ENCODE results near the gene TNFRSF1B. TPM values are rescaled to one million over a fixed set of nuclear protein-coding genes. Genes with fewer than 3 reads are reported as not detected.
A peak's percentile ranks its signal among the peaks of the same experiment; 100 is the strongest.

TNFRSF1B gene
- total RNA-seq, 1 experiment from 2014 or later = 0.61 TPM

GRCh38 chr1:12124693-12125421 is 41.9 kb upstream of the TNFRSF1B start:
- peak; percentile 77 for ATAC-seq

More at GRCh38 chr1:12124693-12125421, 41.9 kb upstream of the TNFRSF1B start:
- TF ChIP-seq CBX3 (IDR thresholded peaks at IDR 0.05; ENCODE audit: low read depth) (no peak), ELF1 (IDR thresholded peaks at IDR 0.05; ENCODE audit: borderline replicate concordance, low read depth) (no peak), RAD21 (IDR thresholded peaks at IDR 0.05; ENCODE audit: low read depth) (peak; percentile 100), POLR2AphosphoS5 (IDR thresholded peaks at IDR 0.05; ENCODE audit: low read depth, low read length) (no peak), ZBTB33 (IDR thresholded peaks at IDR 0.05; ENCODE audit: extremely low read depth, insufficient replicate concordance, low read length) (no peak), CTCF (IDR thresholded peaks at IDR 0.05 in 2 of 3, conservative IDR thresholded peaks at IDR 0.05 in 1 of 3; ENCODE audit: borderline replicate concordance in 1 of 3, insufficient read depth in 1 of 3, low read depth in 2 of 3, low read length in 2 of 3) (peak; percentile 91 to 98 (median 92)), JUND (IDR thresholded peaks at IDR 0.05) (no peak), YY1 (IDR thresholded peaks at IDR 0.05; ENCODE audit: extremely low read depth, insufficient replicate concordance, low read depth, low read length) (peak; percentile 34), EGR1 (IDR thresholded peaks at IDR 0.05; ENCODE audit: low read depth) (no peak)
- Histone ChIP-seq H3K9me2 (ENCODE audit: insufficient read depth) (no peaks in the 10 kb centered on the region), H3K4me3 (replicated peaks in 1 of 2; ENCODE audit: low read depth in 1 of 2, low read length in 2 of 2) (no peak overlapping the region), H2AFZ (ENCODE audit: low read depth, low read length, poor library complexity, severe bottlenecking) (peak overlapping the region; percentile 78), H3K4me2 (ENCODE audit: low read length) (no peak overlapping the region), H3K9me3 (ENCODE audit: control insufficient read depth in 1 of 2, insufficient read depth in 1 of 2, low read depth in 1 of 2, low read length in 2 of 2) (no peaks in the 10 kb centered on the region), H3K9ac (ENCODE audit: low read length) (no peak overlapping the region), H4K20me1 (ENCODE audit: insufficient read depth) (no peaks in the 10 kb centered on the region), H3K4me1 (ENCODE audit: control insufficient read depth in 1 of 2, insufficient read depth in 2 of 2, low read length in 2 of 2) (0 out of 4 replicates have a peak, but pooled peaks cover 0 to 4% of the 10 kb centered on the region in 2 experiments), H3K79me2 (ENCODE audit: insufficient read depth, low read length) (no peaks in the 10 kb centered on the region), H3K36me3 (ENCODE audit: control insufficient read depth in 1 of 2, insufficient read depth in 2 of 2, low read length in 2 of 2) (no peaks in the 10 kb centered on the region), H3K27me3 (ENCODE audit: insufficient read depth, low read length) (no peaks in the 10 kb centered on the region), H3K27ac (ENCODE audit: low read depth, low read length) (no peak overlapping the region)
- BruUV-seq (replicated peaks) = no TSS peak
- ChIA-PET POLR2A (interaction anchor here (0.6 to 1.3 kb wide), 3 partner anchors 75 to 106 kb away, joined by 3 to 7 read pairs (median 5); partner anchors contain the start of gene MIIP), RAD21 (ENCODE audit: low non-redundant PET in 1 of 2, low total read pairs in 2 of 2, uncharacterized antibody in 2 of 2, unreplicated experiment in 2 of 2) (interaction anchor here (0.6 to 2.6 kb wide), 14 partner anchors 13 to 94 kb away, joined by 3 to 15 read pairs (median 4); no protein-coding TSS in a partner anchor), CTCF (interaction anchor here (0.6 to 5.4 kb wide), 28 partner anchors 10 to 534 kb away, joined by 3 to 63 read pairs (median 5); partner anchors contain the start of gene MIIP)
- peak; percentile 40 for DNase-seq (ENCODE audit: low read depth, low spot score)
- intact Hi-C loops (cut with micrococcal nuclease) = loop anchor here (1.0 to 10.0 kb wide), 2 partner anchors 84 to 530 kb away; no protein-coding TSS in a partner anchor
